ENCODE measurements around the gene REEP2. TPM values are rescaled to one million over a fixed set of nuclear protein-coding genes. Genes with fewer than 3 reads are reported as not detected.
A peak's percentile ranks its signal among the peaks of the same experiment; 100 is the strongest.
"Not testable (repeated sequence)": the region's sequence is repeated elsewhere in the genome, so short reads cannot be mapped to it uniquely, and the experiment has no call there.

Gene REEP2
- total RNA-seq, 1 donor from 2014 or later: 0.55 TPM

DNA sequence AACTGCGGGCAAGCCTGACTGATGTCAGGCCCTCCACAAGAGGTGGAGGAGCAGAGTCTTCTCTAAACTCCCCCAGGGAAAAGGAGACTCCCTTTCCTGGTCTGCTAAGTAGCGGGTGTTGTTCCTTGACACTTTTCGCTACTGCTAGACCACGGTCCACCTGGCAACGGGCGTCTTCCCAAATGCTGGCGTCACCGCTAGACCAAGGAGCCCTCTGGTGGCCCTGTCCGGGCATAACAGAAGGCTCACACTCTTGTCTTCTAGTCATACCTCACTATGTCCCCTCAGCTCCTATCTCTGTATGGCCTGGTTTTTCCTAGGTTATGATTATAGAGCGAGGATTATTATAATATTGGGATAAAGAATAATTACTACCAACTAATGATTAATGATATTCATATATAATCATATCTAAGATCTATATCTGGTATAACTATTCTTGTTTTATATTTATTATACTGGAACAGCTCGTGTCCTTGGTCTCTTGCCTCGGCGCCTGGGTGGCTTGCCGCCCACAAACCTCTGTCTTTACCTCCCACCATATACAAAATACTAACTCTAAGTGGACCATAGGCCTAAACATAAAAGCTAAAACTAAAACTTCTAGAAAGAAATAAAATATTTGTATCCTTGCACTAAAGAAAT is 27.7 kb upstream of the REEP2 start:
- TF ChIP-seq, protein P1, sequence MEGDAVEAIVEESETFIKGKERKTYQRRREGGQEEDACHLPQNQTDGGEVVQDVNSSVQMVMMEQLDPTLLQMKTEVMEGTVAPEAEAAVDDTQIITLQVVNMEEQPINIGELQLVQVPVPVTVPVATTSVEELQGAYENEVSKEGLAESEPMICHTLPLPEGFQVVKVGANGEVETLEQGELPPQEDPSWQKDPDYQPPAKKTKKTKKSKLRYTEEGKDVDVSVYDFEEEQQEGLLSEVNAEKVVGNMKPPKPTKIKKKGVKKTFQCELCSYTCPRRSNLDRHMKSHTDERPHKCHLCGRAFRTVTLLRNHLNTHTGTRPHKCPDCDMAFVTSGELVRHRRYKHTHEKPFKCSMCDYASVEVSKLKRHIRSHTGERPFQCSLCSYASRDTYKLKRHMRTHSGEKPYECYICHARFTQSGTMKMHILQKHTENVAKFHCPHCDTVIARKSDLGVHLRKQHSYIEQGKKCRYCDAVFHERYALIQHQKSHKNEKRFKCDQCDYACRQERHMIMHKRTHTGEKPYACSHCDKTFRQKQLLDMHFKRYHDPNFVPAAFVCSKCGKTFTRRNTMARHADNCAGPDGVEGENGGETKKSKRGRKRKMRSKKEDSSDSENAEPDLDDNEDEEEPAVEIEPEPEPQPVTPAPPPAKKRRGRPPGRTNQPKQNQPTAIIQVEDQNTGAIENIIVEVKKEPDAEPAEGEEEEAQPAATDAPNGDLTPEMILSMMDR (IDR thresholded peaks at IDR 0.05): peak; percentile 55
- peaks cover 52% of the 10 kb centered on the region for H3K36me3 ChIP-seq
- DNase-seq: peak; percentile 70
- H3K4me1 ChIP-seq; H3K4me3 ChIP-seq; intact Hi-C loops (cut with DNase I); H3K27me3 ChIP-seq; H3K27ac ChIP-seq; H3K9me3 ChIP-seq; ATAC-seq: not testable (repeated sequence)

DNA sequence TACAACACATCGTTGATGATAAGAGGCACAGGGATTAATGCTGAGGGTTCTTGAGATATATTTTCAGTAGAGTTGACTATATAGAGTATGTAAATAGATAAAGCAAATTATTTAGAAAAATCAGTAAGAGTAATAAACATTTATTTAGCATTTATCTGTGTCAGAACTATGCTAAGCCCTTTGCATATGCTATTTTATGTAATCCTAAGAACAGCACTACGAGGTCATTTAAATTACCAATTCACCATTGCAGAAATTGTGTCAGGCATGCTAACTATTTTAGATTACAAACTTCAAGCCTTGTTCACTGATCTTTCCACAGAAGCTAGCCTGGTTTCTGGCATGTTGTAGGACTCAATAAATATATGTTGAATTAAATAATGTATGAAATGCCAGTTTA is 20.4 kb upstream of the REEP2 start:
- no peaks in the 10 kb centered on the region for H3K9me3 ChIP-seq
- H3K27me3 ChIP-seq: no peaks in the 10 kb centered on the region
- no peak overlapping the region for H3K4me3 ChIP-seq
- intact Hi-C loops (cut with DNase I): no loop called here
- no peak for ATAC-seq
- no peaks in the 10 kb centered on the region for H3K4me1 ChIP-seq
- H3K27ac ChIP-seq: no peak overlapping the region
- TF ChIP-seq, protein P1 (IDR thresholded peaks at IDR 0.05): no peak
- peaks cover 84% of the 10 kb centered on the region for H3K36me3 ChIP-seq
- DNase-seq: no peak

GRCh38 chr5:138425079-138425478 is 13.8 kb upstream of the REEP2 start:
- TF ChIP-seq, protein P1 (IDR thresholded peaks at IDR 0.05): no peak
- intact Hi-C loops (cut with DNase I): no loop called here
- Histone ChIP-seq H3K36me3 (peaks cover 98% of the 10 kb centered on the region), H3K4me3 (no peak overlapping the region), H3K27ac (no peak overlapping the region), H3K9me3 (no peaks in the 10 kb centered on the region), H3K4me1 (no peaks in the 10 kb centered on the region), H3K27me3 (no peaks in the 10 kb centered on the region)
- no peak for DNase-seq
- no peak for ATAC-seq

DNA sequence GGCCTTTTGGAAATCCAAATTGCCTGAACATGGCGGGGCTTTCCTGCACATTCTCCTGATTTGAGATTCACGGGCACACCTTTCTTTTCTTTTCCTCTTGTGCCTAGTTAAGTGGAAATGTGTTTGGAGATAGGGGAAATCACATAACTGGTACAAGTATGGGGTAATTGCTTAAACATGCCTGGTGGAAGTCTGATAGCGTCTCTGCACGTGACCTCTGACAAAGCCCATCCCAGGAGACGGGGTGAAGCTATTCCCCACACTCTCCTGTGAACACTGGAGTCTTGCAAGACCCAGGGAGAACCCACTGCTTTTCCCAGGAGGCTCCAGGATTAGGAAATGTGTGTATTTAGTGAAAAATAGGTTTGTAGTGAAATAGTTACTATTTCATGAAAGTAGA is 2.9 kb upstream of the REEP2 start:
- peaks cover 3% of the 10 kb centered on the region for H3K27me3 ChIP-seq
- peaks cover 59% of the 10 kb centered on the region for H3K36me3 ChIP-seq
- no peak overlapping the region for H3K4me3 ChIP-seq
- no peaks in the 10 kb centered on the region for H3K9me3 ChIP-seq
- ATAC-seq (no peak), DNase-seq (no peak)
- intact Hi-C loops (cut with DNase I): no loop called here
- TF ChIP-seq, protein P1 (IDR thresholded peaks at IDR 0.05): no peak
- H3K4me1 ChIP-seq: peaks cover 11% of the 10 kb centered on the region
- no peak overlapping the region for H3K27ac ChIP-seq

DNA sequence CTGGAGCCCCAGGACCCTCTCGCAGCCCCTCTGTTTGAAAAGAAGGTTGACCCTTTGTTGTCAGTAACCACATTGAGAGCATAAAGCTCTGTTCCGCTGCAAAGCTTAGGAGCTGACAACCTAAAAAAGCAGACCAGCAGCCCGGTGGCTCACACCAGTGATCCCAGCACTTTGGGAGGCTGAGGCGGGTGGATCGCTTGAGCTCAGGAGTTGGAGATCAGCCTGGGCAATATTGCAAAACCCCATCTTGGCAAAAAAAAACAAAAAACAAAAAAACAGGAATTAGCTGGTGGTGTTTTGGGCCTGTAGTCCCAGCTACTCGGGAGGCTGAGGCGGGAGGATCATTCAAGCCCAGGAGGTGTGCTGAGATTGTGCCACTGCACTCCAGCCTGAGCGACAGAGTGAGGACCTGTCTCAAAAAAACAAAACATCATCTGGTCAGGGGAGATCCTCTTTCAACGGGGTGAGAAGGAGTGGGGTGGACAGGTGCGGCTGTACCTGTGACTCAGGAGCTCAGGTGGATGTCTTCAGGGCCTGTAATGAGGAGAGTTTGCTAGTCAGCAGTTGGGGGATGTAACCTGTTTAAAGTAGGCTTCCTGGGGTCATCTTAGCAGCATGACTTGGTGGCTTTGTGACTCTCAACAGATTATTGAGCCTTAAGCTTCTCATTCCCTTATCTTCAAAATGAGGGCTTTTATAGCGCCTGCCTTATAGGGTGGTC is 694 bp upstream of the REEP2 start:
- DNase-seq (no peak), ATAC-seq (no peak)
- H3K4me3 ChIP-seq: peak overlapping the region; percentile 40
- peaks cover 3% of the 10 kb centered on the region for H3K27me3 ChIP-seq
- TF ChIP-seq, protein P1 (IDR thresholded peaks at IDR 0.05): no peak
- peaks cover 36% of the 10 kb centered on the region for H3K36me3 ChIP-seq
- H3K9me3 ChIP-seq: no peaks in the 10 kb centered on the region
- peaks cover 11% of the 10 kb centered on the region for H3K4me1 ChIP-seq
- intact Hi-C loops (cut with DNase I): no loop called here
- no peak overlapping the region for H3K27ac ChIP-seq

Measured in upper lobe of right lung (tissue), 1 donor.